Left lung (tissue), 10 donors: ENCODE results near the gene SCUBE1. TPM values are rescaled to one million over a fixed set of nuclear protein-coding genes. Genes with fewer than 3 reads are reported as not detected.

Experiments
- ATAC-seq: fragments of 200-7000 bp; cut with Tn5 transposase; one replicate; pipeline ENCODE4 v1.9.1; 2020; ENCODE audit warnings: moderate library complexity
- DNase-seq, 4 donors: peaks; one replicate each; pipeline ENCODE4 v3.0.0-alpha.2; 2013 to 2020
- H3K27ac ChIP-seq, 2 donors: fragments of 200-600 bp; sonication (generic) in 1 of 2; one replicate each; pipeline versions ENCODE4 v1.5.0 to v1.8.0; 2020 to 2021
- H3K27me3 ChIP-seq, 2 donors: fragments of 200-600 bp; sonication (generic) in 1 of 2; one replicate each; pipeline versions ENCODE4 v1.5.0 to v1.8.0; 2020 to 2021
- H3K36me3 ChIP-seq, 2 donors: fragments of 200-600 bp; sonication (generic) in 1 of 2; one replicate each; pipeline versions ENCODE4 v1.5.0 to v1.8.0; 2020 to 2021
- H3K4me1 ChIP-seq, 2 donors: fragments of 200-600 bp; one replicate each; pipeline ENCODE4 v1.8.0; 2021
- H3K4me3 ChIP-seq, 2 donors: fragments of 200-600 bp; sonication (generic) in 1 of 2; one replicate each; pipeline versions ENCODE4 v1.5.0 to v1.8.0; 2020 to 2021; ENCODE audit warnings: mild to moderate bottlenecking in 1 of 2
- H3K9me3 ChIP-seq, 2 donors: fragments of 200-600 bp; sonication (generic) in 1 of 2; one replicate each; pipeline versions ENCODE4 v1.5.0 to v1.8.0; 2020 to 2021
- intact Hi-C, 2 donors: fragments of 100-400 bp; cut with DNase I; formaldehyde crosslinking; loops; one replicate each; pipeline versions ENCODE4 v1.11.2 to v1.14.2; 2022
- polyA plus RNA-seq, 6 donors: library from polyadenylated mRNA; unstranded; fragments of 120-200 nt; gene quantifications; one replicate each; pipeline ENCODE4 v1.2.1, GENCODE V29; 2013; ENCODE audit not compliant: insufficient read length in 6 of 6
- total RNA-seq, 2 donors: library from RNA; stranded (reverse); fragmentation: NEBNext Ultra II Directional; extraction: Animal tissue kit (Norgen Biotek cat#: 25700); gene quantifications; one replicate each; pipeline ENCODE4 v1.2.1, GENCODE V29; 2021
- TF ChIP-seq, protein P1 (sequence below), 2 donors: fragments of 200-600 bp; sonication (generic) in 1 of 2; IDR thresholded peaks; one replicate each; pipeline versions ENCODE4 v1.5.0 to v1.8.0; 2021; ENCODE audit warnings: antibody characterized with exemption in 2 of 2
- donor health status: DM: no; HTN: yes; CAD: no.
- donor health status: DM: no; HTN: no; CAD: no.

SCUBE1 gene
- total and polyA plus RNA-seq, 8 donors = 1.1 to 5.0 (median 2.0) TPM

DNA sequence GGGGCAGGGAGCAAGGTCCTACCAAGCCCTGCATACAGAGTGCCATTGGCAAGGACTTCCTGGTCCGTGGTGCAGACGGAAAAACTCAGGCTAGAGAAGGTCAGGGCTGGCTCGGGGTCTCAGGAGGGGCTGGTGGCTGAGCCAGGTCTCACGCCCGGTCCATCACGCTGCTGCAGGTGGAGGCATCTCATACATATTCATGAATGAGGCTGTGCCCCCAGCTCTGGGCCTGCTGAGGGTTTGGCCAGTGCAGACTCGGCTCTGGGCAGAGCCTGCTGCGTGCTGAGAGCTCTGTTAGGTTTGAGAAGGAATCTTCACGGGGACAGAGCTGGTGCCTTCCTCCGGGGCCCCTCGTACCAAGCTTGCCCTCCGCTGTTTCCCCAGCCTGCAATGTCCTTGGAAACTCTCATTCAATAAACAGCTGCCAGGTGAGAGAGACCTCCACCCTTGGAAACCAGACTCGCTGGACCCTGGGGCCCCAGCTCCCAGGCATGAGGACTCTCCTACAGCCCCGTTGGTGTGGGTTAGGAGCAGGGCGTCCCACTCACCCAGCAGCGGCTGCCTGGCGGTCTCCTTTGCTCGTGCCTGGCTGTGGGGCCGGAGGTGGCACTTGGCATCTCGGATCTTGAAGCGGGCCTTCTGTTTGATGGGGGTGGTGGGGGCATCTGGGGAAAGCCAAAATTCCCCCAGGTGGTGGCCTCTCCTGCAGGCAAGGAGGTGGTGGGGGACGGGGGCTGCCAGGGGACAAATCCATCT is 122.4 kb downstream of the SCUBE1 start:
- TF ChIP-seq, protein P1, sequence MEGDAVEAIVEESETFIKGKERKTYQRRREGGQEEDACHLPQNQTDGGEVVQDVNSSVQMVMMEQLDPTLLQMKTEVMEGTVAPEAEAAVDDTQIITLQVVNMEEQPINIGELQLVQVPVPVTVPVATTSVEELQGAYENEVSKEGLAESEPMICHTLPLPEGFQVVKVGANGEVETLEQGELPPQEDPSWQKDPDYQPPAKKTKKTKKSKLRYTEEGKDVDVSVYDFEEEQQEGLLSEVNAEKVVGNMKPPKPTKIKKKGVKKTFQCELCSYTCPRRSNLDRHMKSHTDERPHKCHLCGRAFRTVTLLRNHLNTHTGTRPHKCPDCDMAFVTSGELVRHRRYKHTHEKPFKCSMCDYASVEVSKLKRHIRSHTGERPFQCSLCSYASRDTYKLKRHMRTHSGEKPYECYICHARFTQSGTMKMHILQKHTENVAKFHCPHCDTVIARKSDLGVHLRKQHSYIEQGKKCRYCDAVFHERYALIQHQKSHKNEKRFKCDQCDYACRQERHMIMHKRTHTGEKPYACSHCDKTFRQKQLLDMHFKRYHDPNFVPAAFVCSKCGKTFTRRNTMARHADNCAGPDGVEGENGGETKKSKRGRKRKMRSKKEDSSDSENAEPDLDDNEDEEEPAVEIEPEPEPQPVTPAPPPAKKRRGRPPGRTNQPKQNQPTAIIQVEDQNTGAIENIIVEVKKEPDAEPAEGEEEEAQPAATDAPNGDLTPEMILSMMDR (IDR thresholded peaks at IDR 0.05) = no peak
- no peak for ATAC-seq
- intact Hi-C loops = no loop called here
- Histone ChIP-seq H3K36me3 (no peaks in the 10 kb centered on the region), H3K27ac (no peak overlapping the region), H3K27me3 (no peaks in the 10 kb centered on the region), H3K9me3 (no peaks in the 10 kb centered on the region), H3K4me3 (no peak overlapping the region), H3K4me1 (no peaks in the 10 kb centered on the region)
- DNase-seq = no peak

DNA sequence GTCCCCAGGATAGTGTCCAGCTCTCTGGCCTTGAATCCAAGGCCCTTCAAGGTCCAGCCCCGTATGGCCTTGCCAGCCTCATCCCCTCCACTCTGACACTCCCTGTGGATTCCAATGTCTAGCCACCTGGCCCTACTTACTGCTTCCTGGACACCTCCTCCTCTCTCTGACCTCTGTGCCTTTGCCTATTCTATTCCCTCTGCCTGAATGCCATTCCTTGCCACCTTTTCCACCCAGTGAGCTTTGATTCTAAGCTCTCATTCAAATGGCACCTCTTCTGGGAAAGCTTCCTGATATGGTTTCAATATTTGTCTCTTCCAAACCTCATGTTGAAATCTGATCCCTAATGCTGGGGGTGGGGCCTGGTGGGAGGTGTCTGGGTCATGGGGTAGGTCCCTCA is 124.4 kb downstream of the SCUBE1 start:
- H3K27me3 ChIP-seq = no peaks in the 10 kb centered on the region
- H3K9me3 ChIP-seq = no peaks in the 10 kb centered on the region
- no peak for DNase-seq
- no peak overlapping the region for H3K27ac ChIP-seq
- TF ChIP-seq, protein P1 (IDR thresholded peaks at IDR 0.05) = no peak
- H3K4me1 ChIP-seq = no peaks in the 10 kb centered on the region
- no peaks in the 10 kb centered on the region for H3K36me3 ChIP-seq
- intact Hi-C loops = no loop called here
- no peak overlapping the region for H3K4me3 ChIP-seq
- ATAC-seq = no peak

DNA sequence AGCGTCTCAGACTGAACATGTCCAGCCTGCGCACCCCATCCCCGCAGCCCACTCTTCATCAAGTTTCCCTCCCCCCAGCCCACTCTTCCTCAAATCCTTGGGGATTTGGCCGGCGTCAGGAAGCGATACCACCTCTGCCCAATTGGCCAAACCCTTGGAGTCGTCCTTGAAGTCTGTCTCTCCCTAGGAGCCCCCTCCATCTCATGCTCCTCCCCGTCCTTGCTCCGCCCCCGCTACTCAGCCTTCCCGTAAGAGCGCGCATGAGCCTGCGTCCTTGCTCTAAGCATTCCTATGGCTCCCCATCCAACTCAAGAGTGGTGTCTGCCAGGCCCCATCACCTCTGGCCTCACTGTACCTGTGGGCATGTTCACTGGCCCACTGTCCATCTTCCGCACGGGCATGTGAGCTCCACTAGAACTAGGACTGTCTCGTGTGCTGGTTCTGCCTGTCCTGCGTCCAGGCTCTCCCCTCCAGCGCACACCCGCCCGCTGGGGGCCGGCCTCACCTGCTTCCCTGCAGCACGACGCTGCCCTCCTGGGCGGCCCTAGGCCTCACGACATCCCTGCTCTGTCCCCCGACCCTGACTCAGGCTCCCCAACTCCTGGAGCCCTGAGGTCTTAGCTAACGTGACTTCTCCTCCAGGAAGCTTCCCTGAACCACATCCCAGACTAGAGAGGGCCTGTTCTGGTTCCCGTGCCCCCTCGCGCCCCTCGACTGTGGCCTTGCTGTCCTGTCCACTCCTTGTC is 125.7 kb downstream of the SCUBE1 start:
- Histone ChIP-seq H3K36me3 (no peaks in the 10 kb centered on the region), H3K4me1 (no peaks in the 10 kb centered on the region), H3K27me3 (no peaks in the 10 kb centered on the region), H3K4me3 (no peak overlapping the region), H3K9me3 (no peaks in the 10 kb centered on the region), H3K27ac (no peak overlapping the region)
- ATAC-seq (no peak), DNase-seq (no peak)
- intact Hi-C loops = no loop called here
- TF ChIP-seq, protein P1 (IDR thresholded peaks at IDR 0.05) = no peak

DNA sequence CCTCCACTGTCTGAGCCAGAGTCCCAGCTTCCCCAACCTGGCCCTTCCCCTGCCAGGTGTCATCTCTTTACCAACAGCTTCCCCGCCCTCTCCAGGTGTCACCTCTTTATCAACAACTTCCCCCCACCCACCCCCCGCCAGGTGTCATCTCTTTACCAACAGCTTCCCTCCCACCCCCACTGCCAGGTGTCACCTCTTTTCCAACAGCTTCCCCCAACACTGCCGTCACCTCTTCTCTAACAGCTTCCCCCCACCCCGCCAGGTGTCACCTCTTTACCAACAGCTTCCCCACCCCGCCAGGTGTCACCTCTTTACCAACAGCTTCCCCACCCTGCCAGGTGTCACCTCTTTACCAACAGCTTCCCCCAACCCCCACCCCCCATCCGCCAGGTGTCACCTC is 126.4 kb downstream of the SCUBE1 start:
- Histone ChIP-seq H3K4me1 (no peaks in the 10 kb centered on the region), H3K9me3 (no peaks in the 10 kb centered on the region), H3K27me3 (no peaks in the 10 kb centered on the region), H3K4me3 (no peak overlapping the region), H3K36me3 (no peaks in the 10 kb centered on the region), H3K27ac (no peak overlapping the region)
- intact Hi-C loops = no loop called here
- DNase-seq (peak in 1 of 4 donors; percentile 19), ATAC-seq (no peak)
- TF ChIP-seq, protein P1 (IDR thresholded peaks at IDR 0.05) = no peak

DNA sequence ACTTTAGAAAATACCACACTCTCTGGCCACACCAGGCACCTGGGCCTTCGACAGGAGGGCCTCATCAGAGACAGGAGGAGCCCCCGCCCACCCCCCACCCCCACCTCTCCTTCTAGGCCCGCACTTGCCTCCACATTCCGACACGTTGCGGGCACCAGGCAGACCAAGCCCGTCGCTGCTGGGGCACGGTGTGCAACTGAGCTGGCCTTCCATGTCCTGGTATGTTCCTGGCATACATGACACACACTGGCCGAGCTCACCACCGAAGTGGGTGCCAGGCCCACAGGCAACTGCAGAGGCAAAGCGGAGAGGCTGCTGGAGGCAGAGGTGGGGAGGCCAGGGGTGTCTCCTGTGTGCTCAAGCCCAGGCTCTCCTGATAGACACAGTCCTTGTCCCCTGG is 129.2 kb downstream of the SCUBE1 start:
- Histone ChIP-seq H3K9me3 (no peaks in the 10 kb centered on the region), H3K27me3 (no peaks in the 10 kb centered on the region), H3K4me1 (no peaks in the 10 kb centered on the region), H3K27ac (no peak overlapping the region), H3K4me3 (no peak overlapping the region), H3K36me3 (no peaks in the 10 kb centered on the region)
- DNase-seq (peak in 1 of 4 donors; percentile 31), ATAC-seq (no peak)
- TF ChIP-seq, protein P1 (IDR thresholded peaks at IDR 0.05) = no peak
- intact Hi-C loops = no loop called here
